AG04450 (cell line): ENCODE measurements around the gene MGST2. TPM values are rescaled to one million over a fixed set of nuclear protein-coding genes. Genes with fewer than 3 reads are reported as not detected.

Source experiments
- CTCF ChIA-PET: fragments of 300-600, 350-600 bp; formaldehyde crosslinking; extraction: SDS; loops from one replicate; lab custom pipeline; 2022; ENCODE audit warnings: antibody characterized with exemption, inconsistent platforms; lab: Charles Lee
- POLR2A ChIA-PET: fragments of 350-600 bp; formaldehyde crosslinking; extraction: SDS; loops from one replicate; lab custom pipeline; 2021; ENCODE audit warnings: antibody characterized with exemption, inconsistent platforms; lab: Yijun Ruan, JAX
- DNase-seq: peaks from one replicate; pipeline ENCODE4 v3.0.0-alpha.2; 2011; ENCODE audit warnings: low read depth, low spot score
- H3K27ac ChIP-seq: one replicate; pipeline ENCODE4 v1.5.1; 2012; ENCODE audit warnings: low read depth, low read length, control low read depth
- H3K27me3 ChIP-seq: one replicate; pipeline ENCODE4 v1.6.0; 2012; ENCODE audit warnings: low read length; ENCODE audit not compliant: control insufficient read depth, insufficient read depth
- H3K4me3 ChIP-seq: 2 replicates; pipeline ENCODE4 v1.5.1; 2011; ENCODE audit warnings: mild to moderate bottlenecking, low read depth, low read length, control low read depth
- H3K9me3 ChIP-seq: 2 replicates; pipeline ENCODE4 v1.5.1; 2012; ENCODE audit warnings: low read length; ENCODE audit not compliant: control insufficient read depth, insufficient read depth
- polyA plus RNA-seq: library from polyadenylated mRNA; depleted of rRNA; stranded (reverse); fragments of >200 nt; gene quantifications from 2 replicates; pipeline ENCODE4 v1.2.3, GENCODE V29; 2011
- TF ChIP-seq, protein P1 (sequence below): IDR thresholded peaks from 2 replicates; pipeline ENCODE4 v1.5.1; 2011; ENCODE audit warnings: low read depth, low read length, control low read depth, inconsistent platforms

MGST2 gene
- polyA plus RNA-seq, 1 experiment = 21.9 TPM

DNA sequence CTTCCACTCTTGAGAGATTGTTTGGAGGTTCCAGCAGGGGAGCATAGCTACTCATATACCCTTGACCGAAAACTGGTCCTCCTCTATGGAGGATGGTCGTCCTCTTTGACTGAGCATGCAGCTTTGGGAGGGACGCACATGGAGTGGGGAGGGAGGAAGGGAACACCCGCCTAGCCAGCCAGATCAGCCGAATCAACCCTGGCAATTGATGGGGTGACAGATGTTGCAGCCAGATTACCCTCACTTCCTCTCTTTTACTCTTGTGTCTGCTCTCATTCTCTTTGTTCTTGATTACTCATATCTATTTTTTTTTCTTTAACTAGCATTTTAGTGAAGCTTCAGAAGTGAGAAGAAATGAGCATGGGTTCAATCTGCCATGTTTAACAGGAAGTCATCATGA lies 19.6 kb downstream of the MGST2 start:
- Histone ChIP-seq H3K9me3 (peaks cover 3% of the 10 kb centered on the region; the same call in 1 of the 2 replicates), H3K27me3 (no peaks in the 10 kb centered on the region), H3K27ac (no peak overlapping the region), H3K4me3 (no peak overlapping the region)
- no peak for DNase-seq
- ChIA-PET POLR2A (no interaction called here), CTCF (interaction anchor here (0.6 to 3.9 kb wide), 2 partner anchors 28 to 642 kb away, joined by 3 to 22 read pairs; no protein-coding TSS in a partner anchor)
- TF ChIP-seq, protein P1, sequence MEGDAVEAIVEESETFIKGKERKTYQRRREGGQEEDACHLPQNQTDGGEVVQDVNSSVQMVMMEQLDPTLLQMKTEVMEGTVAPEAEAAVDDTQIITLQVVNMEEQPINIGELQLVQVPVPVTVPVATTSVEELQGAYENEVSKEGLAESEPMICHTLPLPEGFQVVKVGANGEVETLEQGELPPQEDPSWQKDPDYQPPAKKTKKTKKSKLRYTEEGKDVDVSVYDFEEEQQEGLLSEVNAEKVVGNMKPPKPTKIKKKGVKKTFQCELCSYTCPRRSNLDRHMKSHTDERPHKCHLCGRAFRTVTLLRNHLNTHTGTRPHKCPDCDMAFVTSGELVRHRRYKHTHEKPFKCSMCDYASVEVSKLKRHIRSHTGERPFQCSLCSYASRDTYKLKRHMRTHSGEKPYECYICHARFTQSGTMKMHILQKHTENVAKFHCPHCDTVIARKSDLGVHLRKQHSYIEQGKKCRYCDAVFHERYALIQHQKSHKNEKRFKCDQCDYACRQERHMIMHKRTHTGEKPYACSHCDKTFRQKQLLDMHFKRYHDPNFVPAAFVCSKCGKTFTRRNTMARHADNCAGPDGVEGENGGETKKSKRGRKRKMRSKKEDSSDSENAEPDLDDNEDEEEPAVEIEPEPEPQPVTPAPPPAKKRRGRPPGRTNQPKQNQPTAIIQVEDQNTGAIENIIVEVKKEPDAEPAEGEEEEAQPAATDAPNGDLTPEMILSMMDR = no peak

DNA sequence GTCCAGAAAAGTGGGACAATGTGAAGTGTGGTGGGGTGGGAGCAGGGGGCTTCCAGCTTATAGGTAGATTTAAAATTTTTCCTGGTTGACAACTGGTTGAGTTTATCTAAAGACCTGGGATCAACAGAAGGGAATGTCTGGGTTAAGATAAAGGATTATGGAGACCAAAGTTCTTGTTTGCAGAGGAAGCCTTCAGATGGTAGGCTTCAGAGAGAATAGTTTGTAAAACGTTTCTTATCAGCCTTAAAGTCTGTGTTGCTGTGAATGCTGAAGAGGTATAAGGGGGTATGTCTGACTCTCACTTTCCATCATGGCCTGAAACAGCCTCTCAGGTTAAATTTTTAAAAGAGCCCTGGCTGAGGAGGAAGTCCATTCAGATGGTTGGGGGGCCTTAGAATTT lies 20.5 kb downstream of the MGST2 start:
- no peak for DNase-seq
- H3K27me3 ChIP-seq = no peaks in the 10 kb centered on the region
- CTCF ChIA-PET = no interaction called here
- H3K27ac ChIP-seq = no peak overlapping the region
- TF ChIP-seq, protein P1 = no peak
- POLR2A ChIA-PET = no interaction called here
- peaks cover 3% of the 10 kb centered on the region; the same call in 1 of the 2 replicates for H3K9me3 ChIP-seq
- no peak overlapping the region for H3K4me3 ChIP-seq

DNA sequence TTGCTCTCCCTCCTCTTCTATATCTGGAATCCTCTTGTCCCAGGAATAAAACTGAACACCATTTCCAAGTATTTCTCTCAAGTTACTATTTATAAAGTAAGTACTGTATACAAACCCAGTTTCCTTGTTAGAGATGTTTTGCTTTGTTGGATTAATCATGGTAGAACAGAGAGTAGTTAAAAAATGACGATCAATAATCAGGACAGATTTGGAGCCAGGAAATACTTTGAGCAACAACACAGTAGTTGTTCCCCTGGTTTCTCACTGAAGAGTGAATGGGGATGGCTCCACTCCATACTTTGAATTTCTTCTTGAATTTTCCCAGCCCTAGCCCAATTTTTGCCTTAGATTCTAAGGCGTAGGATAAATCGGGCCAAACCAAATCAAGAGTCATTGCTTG lies 21.4 kb downstream of the MGST2 start:
- DNase-seq = no peak
- ChIA-PET POLR2A (no interaction called here), CTCF (no interaction called here)
- Histone ChIP-seq H3K27ac (no peak overlapping the region), H3K4me3 (no peak overlapping the region), H3K27me3 (no peaks in the 10 kb centered on the region), H3K9me3 (peaks cover 3% of the 10 kb centered on the region; the same call in 1 of the 2 replicates)
- TF ChIP-seq, protein P1 = no peak

DNA sequence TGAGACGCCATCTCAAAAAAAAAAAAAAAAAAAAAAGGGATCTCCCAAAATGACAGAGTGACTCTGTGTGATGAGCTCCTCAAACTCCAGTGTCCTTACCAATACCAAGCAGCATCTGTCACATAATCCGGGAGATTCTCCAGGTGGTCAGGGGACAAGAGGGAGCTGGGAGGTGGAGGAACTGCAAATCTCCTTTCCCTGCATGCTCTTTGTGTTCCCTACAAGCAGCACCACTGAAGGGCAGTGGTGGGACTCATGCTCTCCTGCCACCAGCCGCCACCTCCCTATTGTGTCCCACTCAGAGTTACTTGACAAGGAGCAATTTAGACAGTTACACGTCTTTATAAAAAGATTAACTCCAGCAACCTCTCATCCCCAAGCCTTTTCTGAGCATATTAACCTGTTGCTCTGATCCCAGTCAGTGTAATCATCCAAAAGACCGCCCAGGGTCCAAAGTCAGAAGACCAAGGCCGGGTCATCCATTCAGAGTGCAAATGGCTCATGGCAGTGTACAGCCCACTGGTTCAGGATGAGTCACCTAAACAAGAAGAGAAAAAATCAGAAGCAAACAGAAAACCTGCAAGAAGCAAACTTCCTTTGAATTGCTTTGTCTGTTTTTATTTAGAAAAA lies 23.6 kb downstream of the MGST2 start:
- H3K4me3 ChIP-seq = no peak overlapping the region
- TF ChIP-seq, protein P1 = no peak
- no peaks in the 10 kb centered on the region for H3K27me3 ChIP-seq
- peaks cover 3% of the 10 kb centered on the region; the same call in 1 of the 2 replicates for H3K9me3 ChIP-seq
- no peak overlapping the region for H3K27ac ChIP-seq
- no peak for DNase-seq
- ChIA-PET CTCF (no interaction called here), POLR2A (no interaction called here)

DNA sequence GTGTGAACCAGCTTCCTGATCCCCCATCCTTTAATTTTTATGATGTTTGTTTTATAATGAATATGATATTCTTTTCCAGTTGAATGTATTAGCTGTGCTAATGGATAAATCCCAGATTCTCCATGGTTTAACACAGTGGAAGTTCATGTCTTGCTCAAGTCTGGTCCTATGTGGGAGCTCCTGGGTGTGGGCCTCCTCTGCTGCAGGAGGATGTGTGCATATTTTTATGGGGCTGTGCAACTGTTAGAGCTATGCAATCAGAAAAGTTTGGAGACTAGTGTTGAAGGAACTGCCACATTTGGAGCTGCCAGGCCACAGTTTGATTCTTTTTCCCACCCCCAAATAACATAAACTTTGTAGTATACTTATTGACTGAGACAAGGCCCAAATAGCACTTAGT lies 24.8 kb downstream of the MGST2 start:
- Histone ChIP-seq H3K27me3 (no peaks in the 10 kb centered on the region), H3K9me3 (no peaks in the 10 kb centered on the region), H3K27ac (no peak overlapping the region), H3K4me3 (no peak overlapping the region)
- ChIA-PET CTCF (no interaction called here), POLR2A (no interaction called here)
- DNase-seq = no peak
- TF ChIP-seq, protein P1 = no peak
